Suprapubic skin (tissue), 4 donors: ENCODE measurements around the gene PACRG.

Experiments used
- POLR2A ChIP-seq, 2 donors: fragments of 450-650 bp; IDR thresholded peaks; one replicate each; pipeline ENCODE4 v1.6.1; 2017; ENCODE audit warnings: antibody characterized with exemption in 2 of 2, mild to moderate bottlenecking in 2 of 2, moderate library complexity in 2 of 2
- POLR2AphosphoS5 ChIP-seq, 3 donors: sonication (generic); formaldehyde crosslinking; IDR thresholded peaks; one replicate each; pipeline ENCODE4 v1.6.1; 2017; ENCODE audit warnings: antibody characterized with exemption in 3 of 3

GRCh38 chr6:163120223-163120622 is 392.4 kb downstream of the PACRG start:
- TF ChIP-seq POLR2A (IDR thresholded peaks at IDR 0.05), result no peak
- TF ChIP-seq POLR2AphosphoS5 (IDR thresholded peaks at IDR 0.05), result no peak
